NCI-H187 (cell line): ENCODE results near the gene AFF2.
A peak's percentile ranks its signal among the peaks of the same experiment; 100 is the strongest.

Experiments used
- DNase-seq, 2 experiments: peaks; one replicate each; lab custom pipeline; 2025; lab: John Stamatoyannopoulos, UW

The AFF2 gene

DNA sequence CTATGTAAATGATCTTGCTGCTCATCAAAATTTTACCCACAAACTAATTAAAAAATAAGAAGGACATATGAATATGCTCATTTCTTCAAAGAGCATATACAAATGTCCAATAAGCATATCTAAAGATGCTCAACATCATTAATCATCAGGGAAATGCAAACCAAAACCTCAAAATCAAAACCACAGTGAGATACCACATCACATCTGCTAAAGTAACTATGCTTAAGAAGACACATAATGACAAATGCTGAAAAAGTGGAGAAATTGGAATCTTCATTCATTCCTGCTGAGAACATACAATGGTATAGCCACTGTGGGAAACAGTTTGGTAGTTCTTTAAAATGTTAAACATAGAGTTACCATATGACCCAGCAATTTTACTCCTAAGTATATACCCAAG, 81.9 kb downstream of the AFF2 start:
- no peak for DNase-seq

DNA sequence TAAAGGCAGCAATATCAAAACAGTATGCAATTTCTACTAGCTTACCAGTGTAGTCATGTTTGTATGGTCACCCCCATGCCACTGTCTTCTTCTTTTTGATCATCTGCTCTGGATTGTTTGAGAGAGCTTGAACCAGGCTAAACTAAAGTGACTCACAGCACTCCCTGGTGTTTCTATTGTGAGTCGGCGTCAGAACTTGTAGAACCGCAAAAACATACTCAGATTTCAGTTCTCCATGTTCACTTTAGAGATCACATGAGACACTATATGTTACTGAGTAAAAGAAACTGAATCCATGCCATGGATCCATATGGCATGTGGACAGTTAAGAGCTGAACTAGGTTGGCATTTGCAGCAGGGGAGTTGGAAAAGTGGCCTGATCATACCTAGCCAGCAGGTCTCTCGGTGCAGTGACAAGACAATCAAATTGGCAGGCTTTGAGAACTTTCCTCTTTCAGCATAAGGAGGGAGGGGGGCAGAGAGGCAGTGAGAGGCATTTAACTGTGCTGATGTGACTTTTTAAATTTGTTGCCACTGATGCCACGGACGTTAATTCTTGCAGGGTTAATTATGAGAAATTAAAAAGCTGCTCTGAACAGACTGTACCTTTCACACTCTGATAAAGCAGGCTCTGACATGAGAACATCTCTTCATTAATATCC, 88.4 kb downstream of the AFF2 start:
- no peak for DNase-seq

DNA sequence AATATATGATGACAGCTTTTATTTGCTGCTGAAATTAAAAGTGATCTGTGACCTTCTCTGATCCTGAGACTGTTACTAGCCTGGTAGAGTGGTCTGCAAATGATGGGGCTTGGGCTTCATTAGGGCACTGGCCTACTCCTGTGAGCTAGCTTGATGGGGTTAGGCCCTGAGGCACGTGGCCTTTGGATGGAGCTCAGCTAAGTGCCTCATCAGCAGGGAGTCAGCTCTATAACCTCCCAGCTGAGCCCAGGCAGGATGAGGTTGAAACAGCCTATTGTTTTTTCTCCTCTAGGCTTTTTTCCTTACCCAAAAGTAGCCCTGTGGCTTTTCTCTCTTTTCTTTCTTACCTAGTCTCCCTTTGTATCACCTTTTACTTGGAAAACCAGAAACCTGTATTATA, 92.2 kb downstream of the AFF2 start:
- no peak for DNase-seq

DNA sequence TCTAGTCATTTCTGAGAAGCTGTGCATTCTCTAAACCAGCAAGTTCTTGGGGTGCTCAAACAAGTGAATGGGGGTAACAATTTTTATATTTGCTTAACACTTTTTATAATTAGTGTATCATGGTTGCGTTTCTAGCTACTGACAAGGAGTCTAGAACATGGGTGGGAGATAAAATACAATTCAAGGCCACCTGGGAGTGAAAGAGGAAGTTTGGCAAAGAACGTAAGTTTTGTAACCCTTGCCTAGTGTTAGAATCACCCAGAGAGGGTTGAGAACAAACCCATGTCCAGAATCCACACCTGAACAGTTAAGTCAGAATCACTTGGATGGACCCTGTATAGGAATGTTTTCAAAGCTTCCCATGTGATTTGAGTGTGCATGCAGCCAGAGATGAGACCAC, 92.7 kb downstream of the AFF2 start:
- no peak for DNase-seq

DNA sequence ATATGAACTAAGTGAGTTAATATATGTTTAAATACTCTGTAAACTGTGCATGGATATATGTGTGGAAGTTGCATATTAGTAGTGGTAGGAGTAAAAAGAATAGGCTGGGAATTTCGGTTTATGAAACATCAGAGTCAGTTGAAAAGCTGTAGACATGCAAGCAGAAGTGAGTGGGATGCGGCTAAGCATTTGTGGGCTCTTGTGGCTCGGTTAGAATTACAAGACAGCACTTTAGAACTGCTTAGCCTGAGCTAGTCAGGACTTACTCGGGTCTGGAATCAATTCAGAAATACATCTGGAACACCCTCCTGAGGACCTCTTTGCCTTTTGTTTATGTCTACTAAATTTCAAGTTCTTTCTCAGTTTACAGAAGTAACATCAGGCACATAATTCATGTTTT, 93.6 kb downstream of the AFF2 start:
- DNase-seq, result no peak

DNA sequence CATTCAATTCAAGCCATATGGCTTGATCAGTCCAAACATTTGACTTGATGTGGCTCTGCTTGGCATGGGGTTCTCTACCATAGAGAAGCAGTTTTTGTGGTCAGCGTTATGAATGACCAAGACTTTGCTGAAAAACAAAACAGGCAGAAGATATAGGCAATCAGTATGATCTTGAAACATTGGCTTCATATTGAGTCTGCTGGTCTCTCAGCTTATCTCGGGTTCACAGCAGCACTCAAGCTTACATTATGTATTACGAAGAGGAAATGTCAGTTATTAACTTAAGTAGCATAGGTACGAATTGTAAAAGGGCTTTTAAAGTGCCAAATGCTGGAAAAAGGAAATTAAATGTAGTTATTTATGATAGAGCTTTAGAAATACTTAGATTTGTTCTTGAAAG, 99.0 kb downstream of the AFF2 start:
- DNase-seq, result no peak

DNA sequence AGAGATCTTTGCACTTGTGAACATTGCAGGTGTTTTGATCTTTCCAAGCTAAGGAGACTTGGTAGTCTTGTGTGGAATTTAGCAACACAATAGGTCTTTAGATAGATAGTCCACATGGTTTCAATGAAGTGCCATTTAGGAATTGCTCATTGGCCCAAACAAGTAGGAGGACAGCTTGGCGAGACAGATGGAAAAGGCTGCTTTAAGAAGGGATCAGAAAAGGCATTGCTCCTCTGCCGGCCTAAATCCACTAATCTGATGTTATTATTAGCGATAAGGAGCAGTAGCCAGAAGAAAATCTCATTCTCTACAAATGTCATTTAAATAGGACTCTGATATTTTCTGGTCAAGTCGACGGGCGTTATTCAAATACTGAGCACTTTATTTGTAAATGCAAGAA, 99.7 kb downstream of the AFF2 start:
- DNase-seq, result no peak

DNA sequence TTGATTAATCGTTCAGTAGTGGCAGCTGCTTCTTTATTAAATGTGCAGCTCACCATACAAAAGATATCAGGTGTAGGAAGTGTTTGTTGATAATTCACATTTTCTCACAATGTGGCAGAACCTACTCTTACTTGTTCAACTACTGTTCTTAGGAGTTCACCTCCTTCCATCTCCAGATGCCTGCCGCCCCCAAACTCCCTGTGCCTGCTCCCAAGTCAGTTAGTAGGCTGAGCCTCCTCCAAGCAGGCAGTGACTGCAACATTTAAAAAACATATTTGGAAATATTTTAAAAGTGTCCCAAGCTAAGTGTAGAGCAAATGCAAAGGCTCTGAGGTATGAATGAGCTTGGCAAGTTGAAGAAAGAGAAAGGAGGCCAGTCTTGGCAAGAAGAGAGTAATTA, 100.2 kb downstream of the AFF2 start:
- DNase-seq, result no peak

DNA sequence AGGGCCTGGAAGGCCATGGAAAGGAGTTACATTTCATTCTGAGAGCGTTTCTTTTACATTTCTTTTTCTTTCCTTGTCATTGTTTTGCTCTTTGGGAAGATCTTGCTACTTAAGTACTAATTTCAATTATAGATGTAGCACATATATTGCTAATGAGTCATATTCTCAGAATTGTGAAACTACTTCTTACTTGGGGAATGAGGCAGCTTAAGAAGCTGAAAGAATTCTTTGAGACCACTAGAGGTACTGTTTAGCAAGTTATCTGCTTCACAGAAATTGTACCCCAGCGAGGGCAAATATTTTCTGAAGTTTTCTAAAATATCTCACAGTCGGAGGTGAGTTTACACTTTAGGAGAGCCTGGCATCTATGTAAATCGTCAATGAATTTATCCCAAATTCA, 100.6 kb downstream of the AFF2 start:
- DNase-seq, result no peak

DNA sequence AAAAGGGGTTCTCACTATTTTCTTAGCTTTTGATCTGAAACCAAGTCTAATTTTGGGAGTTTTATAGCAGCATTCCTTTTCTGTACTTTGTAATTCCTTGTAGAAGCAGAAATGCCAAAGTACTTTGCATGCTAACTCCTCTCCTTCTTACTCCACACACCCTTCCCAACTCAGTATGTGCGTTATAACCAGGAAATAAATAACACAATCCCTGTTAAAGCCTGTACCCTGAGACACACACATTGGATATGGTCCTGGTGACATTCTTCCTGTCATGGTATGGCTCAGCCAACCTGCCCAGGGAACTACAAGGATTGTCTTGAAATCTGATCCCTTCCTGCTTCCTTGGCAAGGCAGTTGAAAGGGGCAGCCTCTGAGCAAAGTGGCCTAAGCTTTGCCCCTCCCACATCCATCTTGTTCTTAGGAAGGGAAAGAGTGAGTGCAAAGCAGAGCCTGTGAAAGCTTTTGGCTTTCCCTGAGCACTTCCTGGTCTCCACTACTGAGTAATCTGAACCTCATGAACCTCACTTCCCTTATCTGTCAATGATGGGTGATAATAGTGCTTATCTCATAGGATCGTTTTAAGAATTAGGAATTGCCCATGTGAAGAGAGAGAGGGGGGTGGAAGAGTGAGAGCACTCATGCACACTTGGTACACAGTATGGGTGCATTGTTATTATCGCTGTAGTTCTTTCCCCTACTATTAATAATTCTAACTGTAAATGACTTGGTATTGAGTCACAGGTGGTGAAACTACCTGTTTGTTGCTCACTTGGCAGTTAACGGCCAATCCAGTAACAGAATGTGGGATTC, 109.3 kb downstream of the AFF2 start:
- peak in 1 of 2 experiments; percentile 3 for DNase-seq

DNA sequence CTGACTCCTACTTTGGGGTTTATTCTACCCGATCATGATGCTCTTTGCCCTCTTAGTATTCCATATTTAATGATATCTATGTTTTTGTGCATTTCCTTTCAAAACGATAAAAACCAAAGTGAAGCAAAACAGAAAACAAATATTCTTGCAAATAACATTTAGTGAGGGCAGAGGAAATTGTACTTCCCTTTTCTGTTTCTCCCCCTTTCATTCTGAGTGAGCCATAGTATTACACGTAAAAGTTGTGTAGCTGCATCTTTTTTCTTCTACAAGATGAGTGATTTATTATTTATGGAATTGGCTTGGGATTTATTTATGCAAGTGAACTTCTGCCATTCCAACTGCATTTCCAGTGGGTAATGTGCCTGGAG, 109.9 kb downstream of the AFF2 start:
- DNase-seq, result no peak

DNA sequence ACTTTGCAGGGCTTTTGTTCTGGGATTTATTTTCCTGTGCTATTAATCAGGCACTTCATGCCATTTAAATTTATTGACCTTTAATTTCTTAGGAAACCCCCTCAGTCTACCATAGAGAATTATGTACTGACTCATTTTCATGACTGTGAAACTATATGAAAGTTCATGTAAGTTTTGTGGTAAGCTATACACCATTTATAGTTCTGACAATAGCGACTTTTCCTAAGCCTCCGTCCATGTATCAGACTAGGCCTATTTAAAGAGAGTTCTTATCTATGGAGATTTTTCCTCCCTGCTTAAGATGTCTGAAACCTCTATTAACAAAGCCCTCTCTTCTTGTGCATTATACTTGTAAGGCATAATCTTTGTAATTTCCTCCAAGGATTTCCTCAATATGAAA, 111.6 kb downstream of the AFF2 start:
- DNase-seq, result no peak

DNA sequence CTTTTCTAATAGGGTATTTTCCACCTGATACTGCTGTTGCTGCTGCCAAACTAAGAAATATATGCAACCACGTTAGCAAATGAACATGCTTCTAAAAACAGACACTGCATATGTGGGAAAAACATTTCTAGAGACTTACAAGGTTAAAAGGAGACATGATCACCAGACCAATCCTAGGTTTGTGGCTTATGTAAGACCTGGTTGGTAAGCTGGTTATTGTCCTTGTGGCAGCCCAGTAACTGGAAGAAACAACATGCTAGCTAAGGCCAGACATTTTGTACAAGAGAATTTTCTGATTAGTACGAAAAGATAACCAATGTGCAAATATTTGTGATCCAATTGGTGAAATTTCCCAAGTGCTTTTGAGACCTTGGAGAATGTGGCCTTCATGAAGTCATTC, 112.0 kb downstream of the AFF2 start:
- DNase-seq, result no peak

DNA sequence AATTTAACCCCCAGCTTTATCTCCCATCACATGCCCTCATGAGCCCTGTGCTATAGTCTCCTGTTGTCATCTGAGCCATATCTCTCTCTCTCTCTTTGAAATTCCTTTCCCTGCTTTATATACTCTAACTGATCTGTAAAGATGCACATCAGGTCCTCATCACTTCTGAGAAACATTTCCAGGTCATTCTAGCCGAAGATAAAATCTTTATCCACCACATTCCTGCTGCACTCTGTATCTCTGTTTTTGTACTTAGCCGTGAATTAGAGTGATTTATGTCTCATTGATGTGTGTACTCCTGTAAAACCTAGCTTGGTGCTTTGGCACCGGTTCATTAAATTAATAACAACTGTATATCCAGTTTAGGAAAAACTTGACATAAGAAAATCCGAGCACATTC, 113.2 kb downstream of the AFF2 start:
- no peak for DNase-seq

DNA sequence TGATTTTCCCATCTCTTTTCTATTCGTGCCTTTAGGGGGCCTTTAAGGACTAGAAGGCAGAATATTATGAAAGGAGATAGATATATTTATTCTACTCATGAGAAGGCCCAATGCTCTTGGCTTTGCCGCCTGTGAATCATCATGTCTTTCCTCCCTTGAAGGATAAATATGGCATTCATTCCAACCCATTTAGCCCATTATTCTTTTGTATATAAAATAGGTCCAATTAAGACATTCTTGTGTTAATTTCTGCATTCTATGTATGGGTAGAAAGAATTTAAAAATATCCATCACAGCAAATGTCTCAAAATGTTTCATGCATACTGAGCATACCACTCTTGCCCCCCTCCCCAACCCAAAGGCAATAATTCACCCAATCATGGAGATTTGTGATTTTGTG, 115.1 kb downstream of the AFF2 start:
- DNase-seq, result no peak

DNA sequence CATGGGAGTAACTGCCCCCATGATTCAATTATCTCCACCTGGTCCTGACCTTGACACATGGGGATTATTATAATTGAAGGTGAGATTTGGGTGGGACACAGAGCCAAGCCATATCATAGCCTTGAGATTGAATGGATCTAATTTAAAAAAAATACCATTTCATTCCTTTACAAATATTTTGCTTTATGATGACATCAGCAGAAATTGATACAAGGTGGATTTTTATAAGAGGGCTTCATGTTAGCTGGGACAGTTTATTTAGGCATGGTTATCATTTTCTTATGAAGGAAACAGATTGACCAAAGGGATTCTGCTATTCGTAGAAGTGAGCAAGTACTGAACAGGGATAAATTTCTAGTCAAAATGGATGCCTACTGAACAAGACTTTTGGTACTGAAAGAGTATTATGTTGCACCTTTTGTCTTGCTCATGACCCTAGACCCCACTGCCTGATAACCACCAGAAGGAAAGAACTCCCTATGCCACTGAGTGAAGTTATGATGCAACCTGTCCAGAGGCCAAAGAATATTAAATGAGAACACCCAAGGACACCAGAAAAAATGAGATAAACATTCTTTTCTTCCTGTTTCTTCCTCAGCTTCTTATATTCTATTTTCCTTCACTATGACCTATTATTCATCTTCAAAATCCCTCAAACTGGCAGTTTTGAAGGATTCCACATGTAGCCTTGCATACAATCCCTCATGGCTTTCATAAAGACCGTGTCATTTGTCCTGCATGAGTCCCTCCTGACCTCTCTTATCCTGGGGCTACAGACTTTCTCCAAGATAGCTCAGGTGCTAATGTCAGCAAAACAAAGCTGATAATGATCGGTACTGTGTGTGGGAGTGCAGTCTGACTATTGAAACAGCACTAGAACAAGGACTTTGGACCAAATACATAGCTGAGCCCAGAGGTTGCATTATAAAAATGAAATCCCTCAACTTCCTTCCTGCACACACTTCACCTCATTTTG, 118.3 kb downstream of the AFF2 start:
- no peak for DNase-seq

DNA sequence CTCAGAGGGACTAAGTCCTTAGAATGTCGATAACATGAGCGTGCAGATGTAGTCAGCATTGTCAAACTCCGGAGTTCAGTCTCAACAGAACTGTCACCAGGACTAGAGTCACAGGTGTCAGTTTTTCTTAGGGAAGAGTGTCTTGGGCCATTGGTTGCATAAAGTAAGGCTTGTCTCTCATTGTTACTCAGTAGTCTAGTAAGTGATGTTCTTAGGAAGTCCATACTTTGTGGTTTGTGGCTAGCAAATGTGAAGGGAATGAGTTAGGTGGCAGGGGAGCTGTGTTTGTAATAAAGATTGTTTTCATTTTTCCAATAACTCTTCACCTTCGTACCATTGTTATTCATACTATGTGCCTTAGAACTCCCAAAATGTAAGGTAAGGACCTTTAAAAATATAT, 119.6 kb downstream of the AFF2 start:
- no peak for DNase-seq

DNA sequence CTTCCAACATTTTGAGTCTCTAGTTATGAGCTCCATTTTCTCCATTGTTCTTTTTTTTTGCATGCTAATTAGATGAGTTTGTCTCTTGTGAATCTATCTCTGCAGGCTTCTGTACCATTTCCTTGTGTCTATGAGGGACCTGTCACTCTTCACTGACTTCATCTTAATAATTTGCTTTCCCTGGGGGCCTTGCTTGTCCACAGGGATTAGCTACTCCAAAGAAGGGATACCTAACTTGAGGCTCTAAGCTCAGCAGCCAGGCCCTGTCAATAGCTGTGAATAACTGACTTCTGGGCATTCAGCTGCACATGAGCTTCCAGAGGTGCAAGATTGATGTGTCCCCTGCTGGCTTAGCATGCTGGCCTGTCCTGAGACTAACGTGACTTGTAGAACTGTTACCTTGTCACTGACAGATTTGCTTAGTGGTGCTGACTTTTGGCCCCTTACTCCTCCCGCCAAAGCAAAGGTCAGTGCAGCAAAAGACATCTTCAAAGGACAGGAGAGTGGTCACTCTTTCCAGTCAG, 124.6 kb downstream of the AFF2 start:
- no peak for DNase-seq

DNA sequence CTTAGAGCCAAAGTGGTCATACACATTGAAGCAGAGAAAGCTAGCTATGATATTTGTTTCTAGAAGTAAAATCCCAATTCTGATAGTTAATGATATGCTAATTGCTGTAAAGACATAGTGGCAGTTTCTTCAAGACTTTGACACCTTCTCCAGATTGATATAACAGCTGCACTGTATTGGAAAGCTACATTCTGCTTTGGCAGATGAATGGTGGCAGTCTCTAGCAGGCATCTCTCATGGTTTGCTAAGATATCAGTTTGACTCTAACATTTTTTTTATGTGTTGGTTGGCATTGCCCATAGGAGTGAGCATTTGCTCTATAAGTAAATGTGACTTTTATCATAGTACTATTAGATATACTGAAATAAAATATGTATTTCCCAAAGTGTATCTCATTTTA, 128.2 kb downstream of the AFF2 start:
- no peak for DNase-seq

DNA sequence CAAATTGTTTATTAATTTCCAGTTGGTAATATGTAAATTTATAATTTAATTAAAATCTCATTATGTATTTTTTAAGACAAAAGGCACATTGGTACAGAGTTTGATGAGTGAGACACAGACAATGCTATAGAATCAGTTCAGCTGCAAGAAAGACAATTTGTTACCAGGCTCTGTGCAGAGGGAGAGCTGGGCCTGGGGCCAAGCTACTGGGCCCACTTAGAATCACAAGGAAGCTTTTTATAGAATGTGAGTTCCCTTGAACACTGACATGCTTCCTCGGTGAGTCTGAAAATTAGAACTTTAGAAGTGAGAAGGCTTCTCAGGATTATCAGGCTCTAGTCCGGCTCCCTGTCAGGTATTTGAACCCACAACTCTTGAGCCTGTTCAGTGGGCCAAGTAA, 129.0 kb downstream of the AFF2 start:
- DNase-seq, result no peak

DNA sequence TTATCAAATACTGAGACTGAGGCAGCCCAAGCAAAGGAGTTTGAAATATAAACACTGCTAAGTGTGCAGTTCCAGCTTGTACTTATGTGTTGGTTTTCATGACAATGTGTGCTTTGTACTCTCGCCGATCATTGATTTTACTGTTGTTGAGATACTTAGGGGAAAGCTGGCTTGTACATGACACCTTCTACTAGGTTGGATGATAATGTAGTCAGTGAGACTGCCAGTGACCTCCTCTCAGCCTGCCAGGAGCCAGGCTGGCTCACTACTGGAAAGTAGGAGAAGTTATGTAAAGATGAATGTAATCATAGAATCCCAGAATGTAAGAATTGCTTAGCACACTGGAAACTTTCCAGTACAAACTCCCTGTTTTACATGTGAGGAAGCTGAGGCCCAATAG, 132.0 kb downstream of the AFF2 start:
- no peak for DNase-seq

DNA sequence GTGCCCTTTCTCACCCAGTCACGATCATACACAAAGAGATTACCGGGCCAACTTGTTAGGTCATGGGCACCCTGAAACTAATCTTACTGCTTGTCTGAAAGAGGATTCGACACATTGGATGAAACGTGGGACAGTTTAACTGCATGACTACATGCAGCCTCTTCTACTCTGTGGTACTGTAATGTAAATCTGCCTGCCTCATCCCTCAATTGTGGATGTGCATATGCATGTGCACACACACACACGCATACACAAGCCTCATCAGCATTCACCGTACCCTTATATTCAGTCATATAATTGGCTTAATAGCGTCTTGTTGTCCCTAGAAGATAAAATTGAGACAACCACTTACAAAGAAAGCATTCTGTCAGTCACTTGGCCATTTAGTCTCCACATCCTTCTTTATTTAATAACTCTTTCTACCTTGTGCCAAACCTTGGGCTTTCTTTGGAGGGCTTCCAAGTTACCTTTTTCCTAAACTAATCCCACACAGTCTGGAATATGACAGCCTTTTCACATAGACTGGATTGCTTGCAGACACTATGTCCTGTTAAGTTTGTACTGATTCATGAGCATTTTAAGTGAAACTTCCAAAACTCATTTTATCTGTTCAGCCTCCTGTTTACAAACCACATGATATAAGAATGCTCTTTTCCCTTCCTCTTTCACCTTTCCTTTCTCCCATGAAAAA, 132.9 kb downstream of the AFF2 start:
- no peak for DNase-seq
